T47D (cell line): ENCODE results near the gene SRRD.

Source experiments
- DNase-seq, 2 experiments: peaks; one replicate each; pipeline versions ENCODE4 v3.0.0 to v3.0.0-alpha.2; 2011 to 2012; ENCODE audit warnings: low read depth in 1 of 2, low spot score in 1 of 2
- JUND ChIP-seq: IDR thresholded peaks from 2 replicates; pipeline ENCODE4 v1.6.1; 2012; ENCODE audit warnings: low read depth
- in situ Hi-C: cut with HindIII; loops from 2 replicates; pipeline ENCODE4 v1.10.0; 2016; ENCODE audit warnings: low sequenced_read_pairs, low pct_unique_long_range_greater_than_20kb

SRRD gene

GRCh38 chr22:26462051-26462450 is 21.6 kb upstream of the SRRD start:
- in situ Hi-C loops: no loop called here
- no peak for TF ChIP-seq JUND
- no peak for DNase-seq

DNA sequence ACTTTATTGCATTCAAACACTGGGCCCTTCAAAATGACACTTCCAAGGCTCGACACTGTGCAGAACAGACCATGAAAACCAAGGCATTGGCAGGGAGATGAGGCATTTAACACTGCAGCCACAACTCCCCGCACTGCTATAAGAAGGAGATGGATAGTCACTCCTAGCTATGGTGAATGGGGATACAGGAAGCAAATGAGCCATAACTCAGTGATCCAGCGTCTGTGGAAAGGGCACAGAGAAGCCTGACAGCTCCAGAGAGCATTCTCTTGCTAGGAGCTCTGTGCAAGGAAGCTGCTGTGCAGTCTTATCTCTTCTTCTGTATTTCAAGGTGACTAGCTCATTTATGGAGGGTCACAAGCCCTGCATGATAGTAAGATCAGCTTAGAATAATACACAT is 21.0 kb upstream of the SRRD start:
- no peak for TF ChIP-seq JUND
- in situ Hi-C loops: no loop called here

DNA sequence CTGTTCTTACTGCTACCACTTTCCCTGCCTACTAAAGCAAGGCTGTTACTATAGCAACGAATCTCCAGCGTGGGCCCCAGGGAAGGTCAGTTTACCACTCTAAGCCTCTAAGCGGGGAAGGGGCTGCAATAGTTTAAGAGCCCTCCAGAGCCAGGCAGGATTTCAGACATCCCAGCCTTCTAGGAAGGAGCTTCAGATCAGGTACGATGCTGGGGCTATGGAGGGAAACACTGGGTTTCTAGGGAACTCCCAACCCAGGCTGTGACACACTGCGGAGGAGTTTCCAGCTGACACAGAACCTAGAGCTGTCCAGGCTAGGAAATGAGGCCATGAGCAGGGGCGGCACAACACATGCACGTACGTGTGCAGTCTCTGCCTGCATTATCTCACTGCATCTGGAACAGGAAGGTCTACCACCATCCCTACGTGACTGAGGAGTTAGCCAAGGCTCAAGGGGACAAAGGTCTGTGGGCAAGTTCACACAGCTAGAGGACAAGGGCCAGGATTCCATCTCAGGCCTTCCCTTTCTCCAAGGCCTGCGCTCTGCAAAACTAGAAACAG is 20.5 kb upstream of the SRRD start:
- no peak for TF ChIP-seq JUND
- in situ Hi-C loops: no loop called here
- no peak for DNase-seq

More for the DNA sequence above, 21.0 kb upstream of the SRRD start:
- no peak for DNase-seq

- DNase-seq: no peak
- in situ Hi-C loops: no loop called here
- no peak for TF ChIP-seq JUND
Measured at GRCh38 chr22:26463688-26464087, 20.0 kb upstream of the SRRD start.

- no peak for TF ChIP-seq JUND
- peak in 1 of 2 experiments; percentile 35 for DNase-seq
- in situ Hi-C loops: no loop called here
Measured at GRCh38 chr22:26464312-26464711, 19.4 kb upstream of the SRRD start.

GRCh38 chr22:26466196-26466595 is 17.5 kb upstream of the SRRD start:
- no peak for TF ChIP-seq JUND
- DNase-seq: no peak
- in situ Hi-C loops: no loop called here

DNA sequence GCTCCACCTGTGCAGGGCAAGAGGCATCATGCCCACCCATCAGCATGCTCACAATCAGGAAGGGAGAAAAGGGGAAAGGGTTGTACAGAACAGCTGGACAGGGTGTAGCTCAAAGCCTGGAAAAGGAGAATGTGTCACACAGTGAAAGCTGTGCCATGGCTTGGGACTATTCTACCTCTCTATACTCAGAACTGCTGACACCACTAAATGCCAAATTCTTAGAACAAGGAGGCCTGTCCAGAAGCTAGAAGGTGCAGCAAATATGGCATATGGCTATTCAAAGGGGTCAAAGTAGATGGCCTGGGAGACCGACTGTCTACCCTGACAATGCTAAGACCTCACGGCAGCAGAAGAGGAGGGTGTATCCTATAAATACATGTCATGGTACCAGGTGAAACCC is 12.9 kb upstream of the SRRD start:
- in situ Hi-C loops: no loop called here
- no peak for DNase-seq
- no peak for TF ChIP-seq JUND

- in situ Hi-C loops: no loop called here
- DNase-seq: no peak
- no peak for TF ChIP-seq JUND
Measured at GRCh38 chr22:26471522-26471921, 12.2 kb upstream of the SRRD start.

DNA sequence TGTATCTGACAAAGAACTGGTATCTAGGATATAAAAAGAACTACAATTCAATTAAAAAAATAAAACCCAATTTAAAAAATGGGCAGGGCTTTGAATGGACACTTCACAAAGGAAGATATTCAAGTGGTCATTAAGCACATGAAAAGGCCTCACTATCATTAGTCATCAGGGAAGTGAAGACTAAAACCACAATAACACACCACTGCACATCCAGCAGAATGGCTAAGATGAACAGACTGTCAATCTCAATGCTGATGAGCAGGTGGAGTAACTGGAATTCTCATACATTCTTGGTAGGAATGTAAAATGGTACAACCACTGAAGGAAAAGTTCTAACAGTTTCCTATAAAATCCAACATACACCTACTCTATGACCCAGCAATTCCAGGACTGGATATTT is 9.0 kb upstream of the SRRD start:
- in situ Hi-C loops: no loop called here
- no peak for DNase-seq
- no peak for TF ChIP-seq JUND

- no peak for DNase-seq
- in situ Hi-C loops: no loop called here
- TF ChIP-seq JUND: no peak
Measured at GRCh38 chr22:26476705-26477340, 6.9 kb upstream of the SRRD start.

GRCh38 chr22:26477341-26477731 is 6.3 kb upstream of the SRRD start:
- in situ Hi-C loops: no loop called here
- DNase-seq: no peak
- no peak for TF ChIP-seq JUND

DNA sequence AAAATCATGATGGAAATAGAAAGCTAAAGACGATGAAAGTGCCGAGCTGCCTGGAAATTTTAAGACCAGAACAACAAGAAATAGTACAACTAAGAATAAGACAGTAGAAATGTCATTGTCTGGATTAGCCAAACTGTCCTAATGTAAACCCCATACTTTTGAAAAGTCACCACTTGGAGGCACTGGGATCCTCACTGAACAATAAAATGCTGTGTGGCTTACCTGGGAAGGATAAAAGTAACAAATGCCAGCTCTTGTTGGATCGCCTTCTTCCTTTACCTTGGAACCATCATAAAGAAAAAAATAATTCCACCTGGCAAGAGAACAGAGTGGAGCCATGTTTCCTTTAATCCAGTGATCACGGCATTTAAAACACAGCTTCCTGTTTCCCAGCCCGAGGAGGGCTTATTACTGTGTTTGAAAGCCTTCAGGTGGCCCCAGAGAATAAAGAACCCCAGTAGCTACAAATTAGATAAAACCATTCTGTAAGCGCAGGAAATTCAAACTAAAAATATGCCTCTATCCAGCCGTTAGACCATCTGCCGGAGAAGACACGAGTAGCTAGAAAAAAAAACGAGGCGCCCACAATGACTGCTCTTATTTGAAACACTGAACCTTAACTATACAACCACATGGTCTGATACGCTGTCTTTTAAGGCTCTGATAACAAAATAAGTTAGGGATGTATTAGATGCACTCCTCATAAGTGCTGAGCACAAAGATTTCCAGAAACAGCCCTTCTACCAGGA is 4.5 kb upstream of the SRRD start:
- no peak for TF ChIP-seq JUND
- in situ Hi-C loops: no loop called here
- DNase-seq: no peak

GRCh38 chr22:26479792-26480610 is 3.7 kb upstream of the SRRD start:
- DNase-seq: peak in 1 of 2 experiments; percentile 14
- TF ChIP-seq JUND: no peak
- in situ Hi-C loops: no loop called here
